Endothelial cell of umbilical vein (primary cell): ENCODE results near the gene CAT. TPM values are rescaled to one million over a fixed set of nuclear protein-coding genes. Genes with fewer than 3 reads are reported as not detected.

Experiments used
- BruUV-seq: library from RNA; stranded (reverse); fragments of 400-500 nt; replicated peaks from 2 replicates; lab custom pipeline; 2021; lab: Mats Ljungman, UMichigan
- CTCF ChIA-PET: fragments of 300-600, 350-600 bp; sonication (Branson Sonifier 250); formaldehyde crosslinking; loops from one replicate; lab custom pipeline; 2021; ENCODE audit warnings: antibody characterized with exemption, inconsistent platforms; lab: Charles Lee
- POLR2A ChIA-PET: fragments of 300-600, 350-600 bp; sonication (Branson Sonifier 250); formaldehyde crosslinking; loops from one replicate; lab custom pipeline; 2021; ENCODE audit warnings: antibody characterized with exemption, inconsistent platforms; lab: Charles Lee
- DNase-seq: peaks from one replicate; pipeline ENCODE4 v3.0.0-alpha.2; 2011; ENCODE audit warnings: low read depth, low spot score
- FAIRE-seq: peaks from 2 replicates; lab custom pipeline; 2011; peaks lifted over from hg19 to GRCh38; lab: Jason Lieb, UNC
- H2AFZ ChIP-seq: 2 replicates; pipeline ENCODE4 v1.6.0; 2012; ENCODE audit warnings: low read depth, low read length, control low read depth, inconsistent platforms
- H3K27ac ChIP-seq: 2 replicates; pipeline ENCODE4 v1.5.1; 2011; ENCODE audit warnings: low read depth, mild to moderate bottlenecking, control low read depth, low read length, moderate library complexity; ENCODE audit not compliant: insufficient read depth
- H3K27me3 ChIP-seq, 2 experiments: 2 replicates each; pipeline versions ENCODE4 v1.6.0 to v1.6.1; 2011; ENCODE audit warnings: low read length in 2 of 2, mixed read lengths in 1 of 2; ENCODE audit not compliant: control insufficient read depth in 2 of 2, insufficient read depth in 2 of 2
- H3K36me3 ChIP-seq, 2 experiments: 2 replicates in 1 of 2; 3 replicates in 1 of 2; pipeline ENCODE4 v1.5.1; 2011; ENCODE audit warnings: low read length in 2 of 2, mild to moderate bottlenecking in 1 of 2, moderate library complexity in 1 of 2; ENCODE audit not compliant: control insufficient read depth in 2 of 2, insufficient read depth in 2 of 2; ENCODE audit errors: extremely low read depth in 1 of 2
- H3K4me1 ChIP-seq: 3 replicates; pipeline ENCODE4 v1.5.1; 2011; ENCODE audit warnings: mild to moderate bottlenecking, low read length; ENCODE audit not compliant: control insufficient read depth, insufficient read depth; ENCODE audit errors: extremely low read depth
- H3K4me2 ChIP-seq: 2 replicates; pipeline ENCODE4 v1.6.1; 2011; ENCODE audit warnings: low read length, control low read depth, mixed read lengths; ENCODE audit not compliant: insufficient read depth
- H3K4me3 ChIP-seq, 3 experiments: fragments of 200-600 bp in 1 of 3; sonication (generic), shearing (Covaris generic) in 1 of 3; replicated peaks in 1 of 3; 2 replicates each; pipeline ENCODE4 v1.5.1; 2011 to 2016; ENCODE audit warnings: control low read depth in 3 of 3, low read length in 3 of 3, mild to moderate bottlenecking in 2 of 3, inconsistent platforms in 1 of 3, low read depth in 1 of 3, moderate library complexity in 1 of 3; ENCODE audit not compliant: insufficient read depth in 1 of 3
- H3K79me2 ChIP-seq: 2 replicates; pipeline ENCODE4 v1.6.0; 2012; ENCODE audit warnings: low read length, inconsistent platforms; ENCODE audit not compliant: control insufficient read depth, insufficient read depth
- H3K9ac ChIP-seq: replicated peaks from 2 replicates; pipeline ENCODE3; 2011; ENCODE audit warnings: low read length, control low read depth; ENCODE audit not compliant: insufficient read depth; ENCODE audit errors: extremely low read depth
- H3K9me1 ChIP-seq: replicated peaks from 3 replicates; pipeline ENCODE4 v1.6.0; 2011; ENCODE audit warnings: mild to moderate bottlenecking, low read length; ENCODE audit not compliant: control insufficient read depth, insufficient read depth; ENCODE audit errors: extremely low read depth
- H3K9me3 ChIP-seq: replicated peaks from 2 replicates; pipeline ENCODE4 v1.5.1; 2012; ENCODE audit warnings: low read length, inconsistent platforms; ENCODE audit not compliant: control insufficient read depth, insufficient read depth
- H4K20me1 ChIP-seq: replicated peaks from 2 replicates; pipeline ENCODE3; 2011; ENCODE audit warnings: mild to moderate bottlenecking, low read length; ENCODE audit not compliant: control insufficient read depth, insufficient read depth; ENCODE audit errors: extremely low read depth
- FOS ChIP-seq: IDR thresholded peaks from 2 replicates; pipeline ENCODE4 v1.6.1; 2011; ENCODE audit warnings: mild to moderate bottlenecking, low read length, moderate library complexity, borderline replicate concordance; ENCODE audit not compliant: insufficient read depth
- GATA2 ChIP-seq: IDR thresholded peaks from 2 replicates; pipeline ENCODE4 v1.7.0; 2011; ENCODE audit warnings: low read depth, mild to moderate bottlenecking, moderate library complexity, mixed read lengths, low read length; ENCODE audit not compliant: insufficient read length, insufficient read depth
- JUN ChIP-seq: IDR thresholded peaks from 2 replicates; pipeline ENCODE4 v1.6.1; 2011; ENCODE audit warnings: borderline replicate concordance, low read depth; ENCODE audit not compliant: insufficient read length, insufficient read depth
- MYC ChIP-seq: IDR thresholded peaks from one replicate; pipeline ENCODE4 v1.6.1; 2011; ENCODE audit warnings: mild to moderate bottlenecking, low read depth, low read length
- POLR2A ChIP-seq: IDR thresholded peaks from 2 replicates; pipeline ENCODE4 v1.6.1; 2012; ENCODE audit warnings: low read depth, mild to moderate bottlenecking, control low read depth, low read length
- POLR2AphosphoS5 ChIP-seq: IDR thresholded peaks from 2 replicates; pipeline ENCODE4 v1.6.1; 2012; ENCODE audit warnings: low read depth, mild to moderate bottlenecking, control low read depth, low read length, moderate library complexity; ENCODE audit not compliant: insufficient read depth
- dilution Hi-C: fragments of 300-500 bp; cut with MboI; formaldehyde crosslinking; loops from one replicate; pipeline ENCODE4 v1.15.0; 2019; ENCODE audit warnings: low sequenced_read_pairs; ENCODE audit not compliant: extremely low pct_ligation_motif_present
- intact Hi-C: fragments of 100-400 bp; cut with micrococcal nuclease; formaldehyde crosslinking; loops from one replicate; pipeline ENCODE4 v1.10.0; 2022
- polyA plus RNA-seq, 4 experiments: library from polyadenylated mRNA; depleted of rRNA in 3 of 4; stranded (reverse) in 3 of 4; unstranded in 1 of 4; fragments of >200 nt; gene quantifications; 2 replicates each; pipeline versions ENCODE4 v1.2.1 to v1.2.3, GENCODE V29; 2011 to 2012; ENCODE audit warnings: missing spikeins in 1 of 4
- total RNA-seq: library from RNA; stranded (reverse); gene quantifications from 2 replicates; pipeline ENCODE4 v1.2.3, GENCODE V29; 2021
- TF ChIP-seq, protein P1 (sequence below), 2 donors: IDR thresholded peaks; 1 replicate in 1 of 2; 2 replicates in 1 of 2; pipeline ENCODE4 v1.5.1; 2011; ENCODE audit warnings: low read length in 2 of 2, mild to moderate bottlenecking in 2 of 2, moderate library complexity in 2 of 2, control low read depth in 1 of 2, inconsistent platforms in 1 of 2, low read depth in 1 of 2; ENCODE audit not compliant: insufficient read depth in 1 of 2; ENCODE audit errors: extremely low read depth in 1 of 2

CAT gene
- total and polyA plus RNA-seq, 2 donors (not counting 3 experiments of a cell fraction or from before 2014, with no cell fraction given): 32.7 to 50.5 TPM

DNA sequence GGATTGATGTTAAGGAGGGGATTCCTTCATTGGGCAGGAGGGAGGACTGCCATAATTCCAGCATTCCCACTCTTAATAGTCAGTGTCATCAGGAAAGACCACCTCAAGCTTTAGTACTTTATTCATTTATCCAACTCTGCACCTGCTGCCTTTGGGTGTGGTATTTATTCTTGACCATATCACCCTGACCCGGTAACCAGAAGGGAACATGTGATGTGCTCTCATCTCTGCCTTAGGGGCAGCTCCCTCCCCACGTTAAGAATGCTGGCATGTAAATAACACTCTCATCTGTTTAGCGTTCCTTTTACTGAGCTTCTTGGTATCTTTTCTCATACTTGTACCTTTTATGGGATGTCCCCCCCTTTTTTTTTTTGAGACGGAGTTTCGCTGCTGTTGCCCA, 7.7 kb downstream of the CAT start:
- Histone ChIP-seq H3K27ac (no peak overlapping the region), H3K9me3 (no peaks in the 10 kb centered on the region), H4K20me1 (no peaks in the 10 kb centered on the region), H2AFZ (no peak overlapping the region), H3K79me2 (peaks cover 2% of the 10 kb centered on the region), H3K4me3 (no peak overlapping the region), H3K27me3 (no peaks in the 10 kb centered on the region), H3K9me1 (no peaks in the 10 kb centered on the region), H3K9ac (no peak overlapping the region), H3K36me3 (peaks cover 3 to 6% of the 10 kb centered on the region in 2 experiments), H3K4me2 (no peak overlapping the region), H3K4me1 (no peaks in the 10 kb centered on the region)
- dilution Hi-C loops: no loop called here
- ChIA-PET POLR2A (no interaction called here), CTCF (interaction anchor here (1.1 kb wide), 1 partner anchor 9 kb away, joined by 4 read pairs; no protein-coding TSS in a partner anchor)
- DNase-seq (no peak), FAIRE-seq (no peak)
- BruUV-seq: no TSS peak
- TF ChIP-seq JUN (no peak), FOS (no peak), POLR2A (no peak), GATA2 (no peak), POLR2AphosphoS5 (no peak), MYC (no peak)
- TF ChIP-seq, protein P1, sequence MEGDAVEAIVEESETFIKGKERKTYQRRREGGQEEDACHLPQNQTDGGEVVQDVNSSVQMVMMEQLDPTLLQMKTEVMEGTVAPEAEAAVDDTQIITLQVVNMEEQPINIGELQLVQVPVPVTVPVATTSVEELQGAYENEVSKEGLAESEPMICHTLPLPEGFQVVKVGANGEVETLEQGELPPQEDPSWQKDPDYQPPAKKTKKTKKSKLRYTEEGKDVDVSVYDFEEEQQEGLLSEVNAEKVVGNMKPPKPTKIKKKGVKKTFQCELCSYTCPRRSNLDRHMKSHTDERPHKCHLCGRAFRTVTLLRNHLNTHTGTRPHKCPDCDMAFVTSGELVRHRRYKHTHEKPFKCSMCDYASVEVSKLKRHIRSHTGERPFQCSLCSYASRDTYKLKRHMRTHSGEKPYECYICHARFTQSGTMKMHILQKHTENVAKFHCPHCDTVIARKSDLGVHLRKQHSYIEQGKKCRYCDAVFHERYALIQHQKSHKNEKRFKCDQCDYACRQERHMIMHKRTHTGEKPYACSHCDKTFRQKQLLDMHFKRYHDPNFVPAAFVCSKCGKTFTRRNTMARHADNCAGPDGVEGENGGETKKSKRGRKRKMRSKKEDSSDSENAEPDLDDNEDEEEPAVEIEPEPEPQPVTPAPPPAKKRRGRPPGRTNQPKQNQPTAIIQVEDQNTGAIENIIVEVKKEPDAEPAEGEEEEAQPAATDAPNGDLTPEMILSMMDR (IDR thresholded peaks at IDR 0.05; ENCODE audit: extremely low read depth in 1 of 2, insufficient read depth in 1 of 2, low read depth in 1 of 2, low read length in 2 of 2): no peak
- intact Hi-C loops: no loop called here
